Peyer's patch (tissue), 4 donors: ENCODE results near the gene DCAF4L1. TPM values are rescaled to one million over a fixed set of nuclear protein-coding genes. Genes with fewer than 3 reads are reported as not detected.

Source experiments
- DNase-seq, 3 donors: peaks; one replicate each; pipeline ENCODE4 v3.0.0-alpha.2; 2017 to 2019
- H3K27ac ChIP-seq, 4 donors: fragments of 200-600 bp; sonication (generic); one replicate each; pipeline ENCODE4 v1.5.1; 2016 to 2019
- H3K27me3 ChIP-seq, 2 donors: fragments of 200-600 bp; sonication (generic); one replicate each; pipeline ENCODE4 v1.5.1; 2019
- H3K36me3 ChIP-seq, 3 donors: fragments of 200-600 bp; sonication (generic); one replicate each; pipeline ENCODE4 v1.5.1; 2016 to 2019
- H3K4me1 ChIP-seq, 4 donors: fragments of 200-600 bp; sonication (generic); one replicate each; pipeline ENCODE4 v1.5.1; 2016 to 2019
- H3K4me3 ChIP-seq, 4 donors: fragments of 200-600 bp; sonication (generic); 1 replicate in 3 of 4; 2 replicates in 1 of 4; pipeline ENCODE4 v1.5.1; 2016 to 2019; ENCODE audit warnings: mild to moderate bottlenecking in 1 of 4
- H3K9me3 ChIP-seq, 4 donors: fragments of 200-600 bp; sonication (generic); one replicate each; pipeline ENCODE4 v1.5.1; 2016 to 2019; ENCODE audit warnings: mild to moderate bottlenecking in 1 of 4
- CTCF ChIP-seq, 6 experiments: fragments of 450-650 bp in 4 of 6; fragments of 200-600 bp in 2 of 6; sonication (generic) in 1 of 6; IDR thresholded peaks; one replicate each; pipeline ENCODE4 v1.5.1; 2017 to 2019; ENCODE audit warnings: antibody characterized with exemption in 6 of 6, mild to moderate bottlenecking in 3 of 6, moderate library complexity in 1 of 6
- POLR2A ChIP-seq, 2 donors: fragments of 450-650 bp; IDR thresholded peaks; one replicate each; pipeline ENCODE4 v1.5.1; 2017; ENCODE audit warnings: antibody characterized with exemption in 2 of 2, mild to moderate bottlenecking in 2 of 2, moderate library complexity in 2 of 2
- total RNA-seq, 4 donors: library from RNA; depleted of rRNA; stranded (reverse); fragments of >200 nt; gene quantifications; one replicate each; pipeline ENCODE4 v1.1.0, GENCODE V29; 2016

Gene DCAF4L1
- total RNA-seq, 4 donors from 2014 or later: 0.19 to 0.53 TPM; not detected in 2

GRCh38 chr4:41989994-41990364 lies 8.4 kb downstream of the DCAF4L1 start:
- Histone ChIP-seq H3K4me3 (peak overlapping the region; percentile 74 to 97 (median 82)), H3K36me3 (no peaks in the 10 kb centered on the region), H3K27ac (peak overlapping the region; percentile 69 to 85 (median 80)), H3K27me3 (no peaks in the 10 kb centered on the region), H3K9me3 (no peaks in the 10 kb centered on the region), H3K4me1 (peaks cover 0 to 14% (median 6%) of the 10 kb centered on the region in 4 donors)
- no peak for DNase-seq
- no peak for TF ChIP-seq POLR2A (IDR thresholded peaks at IDR 0.05)
- TF ChIP-seq CTCF (IDR thresholded peaks at IDR 0.05): no peak

- no peaks in the 10 kb centered on the region for H3K27me3 ChIP-seq
- H3K36me3 ChIP-seq: no peaks in the 10 kb centered on the region
- peaks cover 0 to 14% (median 6%) of the 10 kb centered on the region in 4 donors for H3K4me1 ChIP-seq
- peak; percentile 60 to 87 for TF ChIP-seq POLR2A (IDR thresholded peaks at IDR 0.05)
- TF ChIP-seq CTCF (IDR thresholded peaks at IDR 0.05): peak in 5 of 6 experiments; percentile 8 to 61 (median 49)
- H3K9me3 ChIP-seq: no peaks in the 10 kb centered on the region
- peak; percentile 95 to 98 (median 95) for DNase-seq
- H3K4me3 ChIP-seq: peak within 1 kb of the TSS; percentile 74 to 97 (median 82)
- H3K27ac ChIP-seq: peak within 1 kb of the TSS; percentile 69 to 85 (median 80)
Measured at GRCh38 chr4:41990365-41991111, 9.0 kb downstream of the DCAF4L1 start, which contains the start of gene SLC30A9. TSS of gene SLC30A9 (plus strand) at chr4:41990530. CDS start at chr4:41990652, 122 bp downstream.

- Histone ChIP-seq H3K4me1 (peaks cover 0 to 14% (median 6%) of the 10 kb centered on the region in 4 donors), H3K27ac (no peak overlapping the region), H3K4me3 (peak overlapping the region in 2 of 4 donors; percentile 74 to 97), H3K9me3 (no peaks in the 10 kb centered on the region), H3K27me3 (no peaks in the 10 kb centered on the region), H3K36me3 (no peaks in the 10 kb centered on the region)
- TF ChIP-seq POLR2A (IDR thresholded peaks at IDR 0.05) (no peak), CTCF (IDR thresholded peaks at IDR 0.05) (no peak)
- DNase-seq: no peak
Measured at GRCh38 chr4:41991916-41992767, 10.6 kb downstream of the DCAF4L1 start.

GRCh38 chr4:41992967-41993857 lies 11.7 kb downstream of the DCAF4L1 start:
- Histone ChIP-seq H3K27me3 (no peaks in the 10 kb centered on the region), H3K4me1 (peaks cover 0 to 14% (median 6%) of the 10 kb centered on the region in 4 donors), H3K36me3 (no peaks in the 10 kb centered on the region), H3K9me3 (no peaks in the 10 kb centered on the region), H3K27ac (no peak overlapping the region), H3K4me3 (no peak overlapping the region)
- no peak for DNase-seq
- TF ChIP-seq POLR2A (IDR thresholded peaks at IDR 0.05): no peak
- no peak for TF ChIP-seq CTCF (IDR thresholded peaks at IDR 0.05)

- H3K4me3 ChIP-seq: no peak overlapping the region
- no peaks in the 10 kb centered on the region for H3K36me3 ChIP-seq
- no peak for DNase-seq
- TF ChIP-seq CTCF (IDR thresholded peaks at IDR 0.05): no peak
- TF ChIP-seq POLR2A (IDR thresholded peaks at IDR 0.05): no peak
- no peaks in the 10 kb centered on the region for H3K9me3 ChIP-seq
- H3K27me3 ChIP-seq: no peaks in the 10 kb centered on the region
- H3K4me1 ChIP-seq: peaks cover 0 to 14% (median 6%) of the 10 kb centered on the region in 4 donors
- no peak overlapping the region for H3K27ac ChIP-seq
Measured at GRCh38 chr4:41994461-41994985, 13.0 kb downstream of the DCAF4L1 start.
